ENCODE results near the gene CCL24. TPM values are rescaled to one million over a fixed set of nuclear protein-coding genes. Genes with fewer than 3 reads are reported as not detected.

CCL24 gene
- total RNA-seq, 1 donor from 2014 or later, result not detected

- no peaks in the 10 kb centered on the region for H3K4me1 ChIP-seq (ENCODE audit: insufficient read depth, low read length)
- no peak overlapping the region for H2AFZ ChIP-seq (ENCODE audit: low read depth, low read length)
- FAIRE-seq (no peak), DNase-seq (ENCODE audit: low read depth) (no peak)
- no peak overlapping the region for H3K4me2 ChIP-seq (ENCODE audit: low read length)
- Mint-ChIP-seq H3K4me3 (ENCODE audit: unreplicated experiment) (no peak overlapping the region), H3K9me3 (ENCODE audit: unreplicated experiment) (peaks cover 5% of the 10 kb centered on the region), H3K36me3 (ENCODE audit: low read depth, unreplicated experiment) (no peaks in the 10 kb centered on the region), H3K27ac (ENCODE audit: unreplicated experiment) (no peak overlapping the region), H3K27me3 (ENCODE audit: low read depth, unreplicated experiment) (peaks cover 26% of the 10 kb centered on the region), H3K4me1 (ENCODE audit: low read depth, unreplicated experiment) (no peaks in the 10 kb centered on the region)
- no peak overlapping the region for H3K9ac ChIP-seq (ENCODE audit: low read length)
- peaks cover 7% of the 10 kb centered on the region for H3K27me3 ChIP-seq (ENCODE audit: insufficient read depth, low read length)
- H3K27ac ChIP-seq (ENCODE audit: low read depth, low read length), result no peak overlapping the region
- no peaks in the 10 kb centered on the region for H3K9me3 ChIP-seq (ENCODE audit: insufficient read depth, low read depth, low read length)
- H3K79me2 ChIP-seq (ENCODE audit: insufficient read depth, low read length), result no peaks in the 10 kb centered on the region
- no peak for TF ChIP-seq CTCF (IDR thresholded peaks at IDR 0.05; ENCODE audit: insufficient read depth, low read depth, low read length)
- TF ChIP-seq EZH2 (IDR thresholded peaks at IDR 0.05; ENCODE audit: insufficient read depth, low read length), result no peak
- H3K4me3 ChIP-seq (ENCODE audit: insufficient read depth, low read depth, low read length), result no peak overlapping the region
- no peaks in the 10 kb centered on the region for H3K36me3 ChIP-seq (ENCODE audit: insufficient read depth, low read length)
- no peaks in the 10 kb centered on the region for H4K20me1 ChIP-seq (ENCODE audit: insufficient read depth, low read length)
Observed at GRCh38 chr7:75823198-75823910, 9.7 kb upstream of the CCL24 start.

- Histone ChIP-seq H3K27ac (ENCODE audit: low read depth, low read length) (no peak overlapping the region), H3K9me3 (ENCODE audit: insufficient read depth, low read depth, low read length) (no peaks in the 10 kb centered on the region), H4K20me1 (ENCODE audit: insufficient read depth, low read length) (no peaks in the 10 kb centered on the region), H3K27me3 (ENCODE audit: insufficient read depth, low read length) (peaks cover 2% of the 10 kb centered on the region), H2AFZ (ENCODE audit: low read depth, low read length) (no peak overlapping the region), H3K4me2 (ENCODE audit: low read length) (no peak overlapping the region), H3K79me2 (ENCODE audit: insufficient read depth, low read length) (no peaks in the 10 kb centered on the region), H3K4me1 (ENCODE audit: insufficient read depth, low read length) (no peaks in the 10 kb centered on the region), H3K9ac (ENCODE audit: low read length) (no peak overlapping the region), H3K36me3 (ENCODE audit: insufficient read depth, low read length) (no peaks in the 10 kb centered on the region), H3K4me3 (ENCODE audit: insufficient read depth, low read depth, low read length) (no peak overlapping the region)
- H3K9me3 Mint-ChIP-seq (ENCODE audit: unreplicated experiment), result peaks cover 3% of the 10 kb centered on the region
- H3K27ac Mint-ChIP-seq (ENCODE audit: unreplicated experiment), result no peak overlapping the region
- peaks cover 26% of the 10 kb centered on the region for H3K27me3 Mint-ChIP-seq (ENCODE audit: low read depth, unreplicated experiment)
- H3K4me1 Mint-ChIP-seq (ENCODE audit: low read depth, unreplicated experiment), result no peaks in the 10 kb centered on the region
- no peak overlapping the region for H3K4me3 Mint-ChIP-seq (ENCODE audit: unreplicated experiment)
- no peaks in the 10 kb centered on the region for H3K36me3 Mint-ChIP-seq (ENCODE audit: low read depth, unreplicated experiment)
- FAIRE-seq, result no peak
- no peak for DNase-seq (ENCODE audit: low read depth)
- no peak for TF ChIP-seq CTCF (IDR thresholded peaks at IDR 0.05; ENCODE audit: insufficient read depth, low read depth, low read length)
- no peak for TF ChIP-seq EZH2 (IDR thresholded peaks at IDR 0.05; ENCODE audit: insufficient read depth, low read length)
Observed at GRCh38 chr7:75820688-75821087, 7.1 kb upstream of the CCL24 start.

DNA sequence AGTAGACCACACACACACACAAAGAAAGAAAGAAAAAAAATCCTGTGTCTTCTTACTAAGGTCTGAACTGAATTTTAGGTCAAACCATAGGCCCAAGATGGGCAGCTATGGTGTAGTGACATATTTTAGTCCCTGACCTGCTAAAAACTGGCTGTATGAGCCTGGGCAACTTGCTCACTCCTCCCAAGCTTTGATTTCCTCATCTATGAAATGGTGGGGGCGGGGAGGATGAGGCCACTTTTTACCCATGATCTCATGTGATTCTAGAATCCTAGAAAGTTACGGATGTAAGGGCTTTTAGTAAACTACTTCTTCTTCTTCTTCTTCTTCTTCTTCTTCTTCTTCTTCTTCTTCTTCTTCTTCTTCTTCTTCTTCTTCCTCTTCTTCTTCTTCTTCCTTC lies 6.1 kb upstream of the CCL24 start:
- Histone ChIP-seq H3K4me2 (ENCODE audit: low read length) (no peak overlapping the region), H3K4me3 (ENCODE audit: insufficient read depth, low read depth, low read length) (no peak overlapping the region), H3K9ac (ENCODE audit: low read length) (no peak overlapping the region), H3K9me3 (ENCODE audit: insufficient read depth, low read depth, low read length) (no peaks in the 10 kb centered on the region), H3K4me1 (ENCODE audit: insufficient read depth, low read length) (peaks cover 2% of the 10 kb centered on the region), H3K27me3 (ENCODE audit: insufficient read depth, low read length) (peaks cover 2% of the 10 kb centered on the region), H3K79me2 (ENCODE audit: insufficient read depth, low read length) (no peaks in the 10 kb centered on the region), H3K27ac (ENCODE audit: low read depth, low read length) (no peak overlapping the region), H3K36me3 (ENCODE audit: insufficient read depth, low read length) (no peaks in the 10 kb centered on the region), H4K20me1 (ENCODE audit: insufficient read depth, low read length) (no peaks in the 10 kb centered on the region), H2AFZ (ENCODE audit: low read depth, low read length) (no peak overlapping the region)
- TF ChIP-seq EZH2 (IDR thresholded peaks at IDR 0.05; ENCODE audit: insufficient read depth, low read length), result no peak
- no peak for TF ChIP-seq CTCF (IDR thresholded peaks at IDR 0.05; ENCODE audit: insufficient read depth, low read depth, low read length)
- FAIRE-seq, result no peak
- peaks cover 23% of the 10 kb centered on the region for H3K27me3 Mint-ChIP-seq (ENCODE audit: low read depth, unreplicated experiment)
- H3K36me3 Mint-ChIP-seq (ENCODE audit: low read depth, unreplicated experiment), result no peaks in the 10 kb centered on the region
- no peaks in the 10 kb centered on the region for H3K4me1 Mint-ChIP-seq (ENCODE audit: low read depth, unreplicated experiment)
- peaks cover 3% of the 10 kb centered on the region for H3K9me3 Mint-ChIP-seq (ENCODE audit: unreplicated experiment)
- H3K27ac Mint-ChIP-seq (ENCODE audit: unreplicated experiment), result no peak overlapping the region
- no peak overlapping the region for H3K4me3 Mint-ChIP-seq (ENCODE audit: unreplicated experiment)
- DNase-seq (ENCODE audit: low read depth), result no peak

Data from astrocyte (in vitro differentiated cells and primary cell).